Tibial nerve (tissue), 4 donors: ENCODE data around the gene PTGFRN.

Experiments used
- EP300 ChIP-seq, 2 donors: sonication (generic); formaldehyde crosslinking; IDR thresholded peaks; one replicate each; pipeline ENCODE4 v1.6.1; 2017; ENCODE audit warnings: antibody characterized with exemption in 2 of 2, mild to moderate bottlenecking in 1 of 2
- POLR2A ChIP-seq, 2 donors: fragments of 450-650 bp; IDR thresholded peaks; one replicate each; pipeline ENCODE4 v1.6.1; 2017; ENCODE audit warnings: antibody characterized with exemption in 2 of 2, mild to moderate bottlenecking in 2 of 2, moderate library complexity in 2 of 2
- TF ChIP-seq, protein P1 (sequence below), 5 experiments: fragments of 200-600 bp in 3 of 5; fragments of 450-650 bp in 2 of 5; sonication (generic) in 3 of 5; IDR thresholded peaks; one replicate each; pipeline ENCODE4 v1.5.1; 2016 to 2019; ENCODE audit warnings: antibody characterized with exemption in 5 of 5, mild to moderate bottlenecking in 3 of 5, moderate library complexity in 2 of 5

DNA sequence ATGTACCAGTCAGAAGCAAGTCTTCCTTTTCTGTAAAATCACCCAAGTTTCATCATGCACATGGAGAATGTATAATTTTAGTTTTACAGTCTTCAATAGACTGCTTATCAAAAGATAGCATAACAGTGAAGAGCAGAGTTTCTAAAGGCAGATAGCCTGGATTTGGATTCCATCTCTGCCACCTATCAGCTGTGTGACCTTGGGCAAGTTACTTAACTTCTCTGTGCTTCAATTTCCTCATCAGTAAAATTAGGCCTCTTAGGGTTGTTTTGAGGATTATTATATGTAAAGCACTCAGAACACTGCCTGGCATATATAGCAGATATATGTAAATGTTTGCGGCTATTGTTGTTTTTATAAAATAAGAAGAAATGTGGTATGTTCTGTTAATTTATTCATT, 38.9 kb downstream of the PTGFRN start:
- TF ChIP-seq EP300 (IDR thresholded peaks at IDR 0.05) (no peak), POLR2A (IDR thresholded peaks at IDR 0.05) (no peak)
- TF ChIP-seq, protein P1, sequence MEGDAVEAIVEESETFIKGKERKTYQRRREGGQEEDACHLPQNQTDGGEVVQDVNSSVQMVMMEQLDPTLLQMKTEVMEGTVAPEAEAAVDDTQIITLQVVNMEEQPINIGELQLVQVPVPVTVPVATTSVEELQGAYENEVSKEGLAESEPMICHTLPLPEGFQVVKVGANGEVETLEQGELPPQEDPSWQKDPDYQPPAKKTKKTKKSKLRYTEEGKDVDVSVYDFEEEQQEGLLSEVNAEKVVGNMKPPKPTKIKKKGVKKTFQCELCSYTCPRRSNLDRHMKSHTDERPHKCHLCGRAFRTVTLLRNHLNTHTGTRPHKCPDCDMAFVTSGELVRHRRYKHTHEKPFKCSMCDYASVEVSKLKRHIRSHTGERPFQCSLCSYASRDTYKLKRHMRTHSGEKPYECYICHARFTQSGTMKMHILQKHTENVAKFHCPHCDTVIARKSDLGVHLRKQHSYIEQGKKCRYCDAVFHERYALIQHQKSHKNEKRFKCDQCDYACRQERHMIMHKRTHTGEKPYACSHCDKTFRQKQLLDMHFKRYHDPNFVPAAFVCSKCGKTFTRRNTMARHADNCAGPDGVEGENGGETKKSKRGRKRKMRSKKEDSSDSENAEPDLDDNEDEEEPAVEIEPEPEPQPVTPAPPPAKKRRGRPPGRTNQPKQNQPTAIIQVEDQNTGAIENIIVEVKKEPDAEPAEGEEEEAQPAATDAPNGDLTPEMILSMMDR (IDR thresholded peaks at IDR 0.05), result no peak
